Immature natural killer cell (primary cell): ENCODE measurements around the gene AGAP9. TPM values are rescaled to one million over a fixed set of nuclear protein-coding genes. Genes with fewer than 3 reads are reported as not detected.
"Not testable (repeated sequence)": the region's sequence is repeated elsewhere in the genome, so short reads cannot be mapped to it uniquely, and the experiment has no call there.

ENCODE experiments used
- DNase-seq, 3 donors: peaks; one replicate each; pipeline ENCODE4 v3.0.0; 2022; ENCODE audit warnings: mixed read lengths in 1 of 3
- H3K27ac Mint-ChIP-seq, 6 donors: one replicate each; pipeline ENCODE4 v1.8.0; 2020; ENCODE audit warnings: mixed read lengths in 6 of 6, mild to moderate bottlenecking in 5 of 6, inconsistent platforms in 4 of 6, moderate library complexity in 3 of 6
- H3K27me3 Mint-ChIP-seq, 3 donors: one replicate each; pipeline ENCODE4 v1.8.0; 2020 to 2021; ENCODE audit warnings: low read depth in 3 of 3, mild to moderate bottlenecking in 3 of 3, mixed read lengths in 3 of 3, moderate library complexity in 3 of 3, inconsistent platforms in 1 of 3
- H3K36me3 Mint-ChIP-seq, 3 donors: one replicate each; pipeline ENCODE4 v1.8.0; 2020; ENCODE audit warnings: mixed read lengths in 3 of 3, inconsistent platforms in 2 of 3, mild to moderate bottlenecking in 2 of 3
- H3K4me1 Mint-ChIP-seq, 2 donors: one replicate each; pipeline ENCODE4 v1.8.0; 2020; ENCODE audit warnings: inconsistent platforms in 2 of 2, mild to moderate bottlenecking in 2 of 2, mixed read lengths in 2 of 2, moderate library complexity in 1 of 2
- H3K4me3 Mint-ChIP-seq, 5 donors: one replicate each; pipeline ENCODE4 v1.8.0; 2020; ENCODE audit warnings: mild to moderate bottlenecking in 5 of 5, mixed read lengths in 5 of 5, inconsistent platforms in 3 of 5, moderate library complexity in 3 of 5
- H3K9me3 Mint-ChIP-seq, 6 donors: one replicate each; pipeline ENCODE4 v1.8.0; 2020; ENCODE audit warnings: mild to moderate bottlenecking in 6 of 6, mixed read lengths in 6 of 6, inconsistent platforms in 4 of 6, moderate library complexity in 3 of 6
- polyA plus RNA-seq, 3 donors: library from polyadenylated mRNA; unstranded; fragments of 300-500 nt; fragmentation: Illumina TruSeq; gene quantifications; one replicate each; pipeline ENCODE4 v1.2.3, GENCODE V29; 2021

The AGAP9 gene
- polyA plus RNA-seq, 3 donors from 2014 or later: 0.29 to 1.1 TPM; not detected in 1

DNA sequence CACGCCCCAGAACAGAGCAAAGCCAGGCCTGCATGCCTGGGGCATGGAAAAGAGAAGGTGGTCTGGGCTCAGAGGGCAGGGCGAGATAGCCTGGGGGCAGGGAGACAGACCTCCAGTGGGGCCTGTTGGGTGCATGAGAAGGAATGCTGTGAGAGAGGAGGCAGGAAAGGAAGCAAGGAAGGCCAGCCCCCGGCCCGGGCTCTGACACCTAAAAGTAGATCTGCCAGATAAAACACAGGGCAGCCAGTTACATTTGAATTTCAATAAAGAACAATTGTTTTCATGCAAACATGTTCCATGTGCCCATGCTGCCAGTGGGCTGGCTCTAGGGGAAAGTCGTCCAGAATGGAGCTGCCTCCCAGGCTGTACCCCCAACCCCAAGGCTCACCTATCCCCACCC lies 45.3 kb downstream of the AGAP9 start:
- H3K36me3 Mint-ChIP-seq, H3K4me3 Mint-ChIP-seq, DNase-seq, H3K9me3 Mint-ChIP-seq, H3K27me3 Mint-ChIP-seq, H3K4me1 Mint-ChIP-seq, H3K27ac Mint-ChIP-seq: not testable (repeated sequence)

DNA sequence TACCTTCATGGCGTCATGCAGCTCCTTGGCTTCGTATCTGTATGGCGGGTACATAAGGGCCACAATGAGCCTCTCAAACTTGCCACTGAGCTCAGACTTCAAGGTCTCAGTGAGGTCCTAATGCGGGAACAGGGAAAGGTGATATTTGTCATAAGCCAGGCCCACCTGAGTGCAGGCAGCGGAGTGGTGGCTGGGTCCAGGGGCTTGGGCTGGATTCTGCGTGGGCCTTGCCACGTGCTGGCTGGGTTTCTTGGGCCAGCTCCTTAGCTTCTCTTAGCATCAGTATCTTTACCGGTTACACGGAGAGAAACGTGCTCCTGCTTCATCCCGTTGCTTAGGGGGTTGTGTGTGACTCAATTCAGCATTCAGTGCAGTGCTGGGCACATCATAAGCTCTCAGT lies 46.4 kb downstream of the AGAP9 start:
- not testable (repeated sequence) for H3K4me1 Mint-ChIP-seq, H3K4me3 Mint-ChIP-seq, H3K9me3 Mint-ChIP-seq, H3K27me3 Mint-ChIP-seq, H3K27ac Mint-ChIP-seq, DNase-seq, H3K36me3 Mint-ChIP-seq

DNA sequence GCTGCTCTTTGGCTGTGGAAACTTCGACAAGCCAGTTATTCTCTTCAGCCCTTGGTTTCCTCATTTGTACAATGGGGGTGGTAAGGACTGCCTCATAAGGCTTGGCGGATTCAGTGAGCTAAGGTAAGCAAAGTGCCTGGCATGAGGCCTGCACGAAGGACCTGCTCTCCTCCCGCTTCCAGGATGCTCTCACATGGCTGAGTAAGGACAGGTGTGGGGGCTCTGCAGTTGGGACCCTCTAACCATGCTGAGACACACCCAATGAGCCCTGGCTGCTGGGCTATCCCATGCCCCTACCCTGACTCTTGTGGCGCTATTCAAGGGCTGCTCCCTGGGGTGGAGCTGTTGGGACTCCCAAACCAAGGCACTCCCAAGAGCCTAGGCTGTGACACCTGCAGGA lies 48.3 kb downstream of the AGAP9 start:
- not testable (repeated sequence) for DNase-seq, H3K4me1 Mint-ChIP-seq, H3K27me3 Mint-ChIP-seq, H3K9me3 Mint-ChIP-seq, H3K27ac Mint-ChIP-seq, H3K4me3 Mint-ChIP-seq, H3K36me3 Mint-ChIP-seq

DNA sequence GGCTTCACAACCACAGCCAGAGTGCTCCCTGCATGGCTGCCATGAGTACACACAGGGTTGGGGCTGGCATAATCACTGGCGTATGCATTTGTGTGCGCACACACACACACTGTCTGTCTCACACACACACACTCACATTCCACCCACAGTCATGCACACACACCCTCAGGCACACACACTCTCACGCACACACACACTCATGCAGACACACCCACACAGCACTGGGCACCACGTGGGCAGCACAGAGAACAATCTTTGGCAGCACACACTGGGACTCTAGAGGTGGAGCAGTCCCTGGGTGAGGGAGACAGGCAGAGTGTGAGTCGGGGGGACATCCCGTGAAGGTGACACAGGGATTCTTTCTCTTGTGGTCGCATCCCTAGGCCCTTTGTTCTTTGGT lies 49.9 kb downstream of the AGAP9 start:
- H3K9me3 Mint-ChIP-seq, H3K27ac Mint-ChIP-seq, H3K4me1 Mint-ChIP-seq, H3K4me3 Mint-ChIP-seq, DNase-seq, H3K36me3 Mint-ChIP-seq, H3K27me3 Mint-ChIP-seq: not testable (repeated sequence)

DNA sequence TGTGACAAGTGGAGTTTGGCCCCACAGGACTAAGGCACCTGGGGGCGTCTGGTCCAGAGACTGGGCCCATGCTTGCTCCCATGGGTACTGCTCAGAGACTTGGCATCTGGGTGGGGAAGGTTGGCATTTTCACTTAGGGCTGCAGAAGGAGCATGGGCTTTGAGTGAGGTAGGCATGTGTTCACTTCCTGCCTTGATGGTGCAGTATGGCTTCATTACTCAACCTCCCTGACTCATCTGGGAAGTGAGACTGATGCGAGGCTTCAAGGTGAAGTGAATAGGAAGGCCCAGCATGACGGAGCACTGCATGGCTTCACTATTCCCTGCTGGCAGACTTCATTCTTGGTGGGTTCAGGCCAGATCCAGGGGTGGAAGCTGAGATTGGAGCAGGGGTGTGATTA lies 50.8 kb downstream of the AGAP9 start:
- H3K27me3 Mint-ChIP-seq, DNase-seq: not testable (repeated sequence)

DNA sequence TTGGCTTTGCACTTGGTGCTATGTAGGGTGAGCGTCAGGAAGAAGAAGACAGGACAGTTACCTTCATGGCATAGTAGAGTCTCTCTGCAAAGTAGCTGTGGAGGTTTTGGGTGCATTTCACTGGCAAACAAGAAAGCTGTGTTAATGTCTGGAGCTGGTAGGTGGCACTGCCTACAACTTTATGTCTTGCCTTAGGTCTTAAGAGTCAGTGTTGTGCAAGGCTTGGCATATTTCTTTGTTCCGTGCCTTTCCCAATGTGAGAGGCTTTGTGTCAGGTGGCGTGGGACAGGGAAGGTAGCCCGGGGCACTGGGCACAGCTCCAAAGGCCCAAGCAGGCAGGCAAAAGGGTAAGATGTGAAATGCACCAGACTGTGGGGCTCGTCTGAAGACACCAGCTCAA lies 51.4 kb downstream of the AGAP9 start:
- not testable (repeated sequence) for H3K9me3 Mint-ChIP-seq, H3K27me3 Mint-ChIP-seq, H3K27ac Mint-ChIP-seq, H3K4me3 Mint-ChIP-seq, DNase-seq, H3K36me3 Mint-ChIP-seq, H3K4me1 Mint-ChIP-seq

More for the DNA sequence above, 50.8 kb downstream of the AGAP9 start:
- H3K4me3 Mint-ChIP-seq, H3K9me3 Mint-ChIP-seq, H3K27ac Mint-ChIP-seq, H3K36me3 Mint-ChIP-seq, H3K4me1 Mint-ChIP-seq: not testable (repeated sequence)

DNA sequence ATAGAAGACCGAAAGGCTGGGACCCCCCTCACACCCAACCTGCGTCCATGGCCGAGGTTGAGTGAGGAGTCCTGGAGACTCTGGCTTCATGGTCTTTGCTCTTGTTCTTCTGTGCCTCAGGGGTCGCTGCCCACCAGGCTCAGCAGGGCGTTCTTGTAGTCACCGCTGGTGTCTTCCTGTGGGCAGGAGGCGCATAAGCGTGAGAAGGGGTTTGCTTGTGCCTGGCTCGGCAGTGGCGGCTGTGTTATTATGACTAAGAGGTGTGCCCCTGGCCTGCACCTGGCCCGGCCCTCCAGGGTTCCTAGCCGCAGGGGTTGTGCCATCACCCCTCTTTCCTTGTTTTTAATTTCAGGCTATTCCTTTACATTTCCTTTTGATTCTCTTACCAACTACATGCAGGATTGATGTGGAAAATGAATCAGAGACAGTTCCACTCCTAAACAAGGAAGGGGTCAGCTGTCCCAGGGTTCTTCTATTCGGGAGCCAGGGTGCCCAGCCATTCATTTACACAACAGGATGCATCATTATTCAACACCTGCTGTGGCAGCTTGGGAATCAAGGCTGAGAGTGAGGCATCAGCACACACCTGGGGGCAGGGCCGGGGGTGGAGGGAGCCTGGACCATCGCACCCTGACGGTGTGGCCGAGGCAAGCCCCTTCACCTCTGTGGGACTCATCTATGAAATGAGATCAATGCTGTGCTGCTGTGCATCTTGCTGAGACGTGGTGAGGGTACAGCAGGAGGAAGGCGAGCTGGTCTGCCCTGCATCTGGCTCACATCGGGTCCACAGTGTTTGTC lies 54.5 kb downstream of the AGAP9 start:
- not testable (repeated sequence) for H3K27me3 Mint-ChIP-seq, H3K27ac Mint-ChIP-seq, H3K9me3 Mint-ChIP-seq, H3K36me3 Mint-ChIP-seq, H3K4me1 Mint-ChIP-seq, H3K4me3 Mint-ChIP-seq, DNase-seq

DNA sequence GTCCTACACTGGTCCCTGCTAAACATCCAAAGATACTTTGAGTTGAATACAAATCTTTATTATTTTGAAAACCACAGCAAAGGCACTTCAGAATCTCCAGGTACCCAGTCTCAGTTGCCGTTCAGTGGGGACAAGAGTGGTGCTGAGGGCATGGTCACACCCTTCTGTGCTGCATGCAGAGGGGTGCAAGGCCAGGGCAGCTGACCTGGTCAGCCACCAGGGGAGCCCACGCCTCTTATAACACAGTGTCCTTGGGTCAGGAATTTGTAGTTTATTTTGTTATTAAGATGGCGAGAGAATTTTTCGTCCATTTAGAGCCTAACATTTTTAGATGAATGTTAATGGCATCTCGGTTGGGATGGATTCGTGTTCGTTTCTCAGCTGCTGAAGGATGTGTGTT lies 55.5 kb downstream of the AGAP9 start:
- H3K27me3 Mint-ChIP-seq, H3K9me3 Mint-ChIP-seq, H3K27ac Mint-ChIP-seq, H3K36me3 Mint-ChIP-seq, H3K4me3 Mint-ChIP-seq, DNase-seq, H3K4me1 Mint-ChIP-seq: not testable (repeated sequence)

DNA sequence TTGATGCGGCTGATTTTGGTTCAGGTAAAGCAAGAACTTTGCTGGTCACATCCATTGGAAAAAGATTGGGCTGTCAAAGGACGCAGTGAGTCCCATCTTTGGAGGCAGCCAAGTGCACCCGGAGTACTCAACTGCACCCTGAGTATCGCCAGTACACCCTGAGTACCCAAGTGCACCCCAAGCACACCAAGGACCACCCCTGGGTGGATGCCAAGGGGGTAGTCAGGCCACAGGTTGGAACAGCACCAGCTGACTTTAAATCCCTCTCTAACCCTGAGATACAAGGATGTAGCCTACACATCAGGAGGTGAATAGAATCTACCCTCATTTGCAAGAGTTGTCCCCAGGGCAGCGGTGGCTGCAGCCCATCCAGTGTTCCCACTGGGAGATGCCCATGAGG lies 56.0 kb downstream of the AGAP9 start:
- not testable (repeated sequence) for H3K27me3 Mint-ChIP-seq, DNase-seq, H3K9me3 Mint-ChIP-seq, H3K4me1 Mint-ChIP-seq, H3K4me3 Mint-ChIP-seq, H3K36me3 Mint-ChIP-seq, H3K27ac Mint-ChIP-seq

DNA sequence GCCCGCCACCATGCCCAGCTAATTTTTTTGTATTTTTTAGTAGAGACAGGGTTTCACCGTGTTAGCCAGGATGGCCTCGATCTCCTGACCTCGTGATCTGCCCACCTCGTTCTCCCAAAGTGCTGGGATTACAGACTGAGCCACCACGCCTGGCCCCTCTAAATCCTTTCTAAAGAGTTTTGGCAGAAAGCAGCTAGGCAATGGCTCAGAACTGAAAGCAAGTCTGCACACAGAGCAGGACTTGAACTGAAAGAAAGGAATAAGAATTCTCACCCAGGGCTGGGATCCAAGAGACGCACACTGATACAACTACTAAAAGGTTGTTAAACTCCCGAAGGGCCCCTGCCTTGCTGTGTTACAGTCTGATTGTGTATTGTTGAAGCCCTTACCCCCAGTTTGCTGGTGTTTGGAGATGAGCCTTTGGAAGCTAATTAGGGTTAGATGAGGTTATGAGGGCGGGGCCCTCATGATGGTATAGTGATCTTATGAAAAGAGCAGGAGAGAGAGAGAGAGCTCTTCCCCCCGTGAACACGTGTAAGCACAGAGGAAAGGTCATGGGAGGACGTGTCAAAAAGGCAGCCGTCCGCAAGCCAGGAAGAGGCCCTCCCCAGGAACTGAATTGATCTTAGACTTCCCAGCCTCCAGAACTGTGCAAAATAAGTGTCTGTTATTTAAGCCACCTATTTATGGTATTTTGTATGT lies 58.1 kb downstream of the AGAP9 start:
- not testable (repeated sequence) for H3K27me3 Mint-ChIP-seq, H3K36me3 Mint-ChIP-seq, H3K27ac Mint-ChIP-seq, DNase-seq, H3K4me1 Mint-ChIP-seq, H3K4me3 Mint-ChIP-seq, H3K9me3 Mint-ChIP-seq

DNA sequence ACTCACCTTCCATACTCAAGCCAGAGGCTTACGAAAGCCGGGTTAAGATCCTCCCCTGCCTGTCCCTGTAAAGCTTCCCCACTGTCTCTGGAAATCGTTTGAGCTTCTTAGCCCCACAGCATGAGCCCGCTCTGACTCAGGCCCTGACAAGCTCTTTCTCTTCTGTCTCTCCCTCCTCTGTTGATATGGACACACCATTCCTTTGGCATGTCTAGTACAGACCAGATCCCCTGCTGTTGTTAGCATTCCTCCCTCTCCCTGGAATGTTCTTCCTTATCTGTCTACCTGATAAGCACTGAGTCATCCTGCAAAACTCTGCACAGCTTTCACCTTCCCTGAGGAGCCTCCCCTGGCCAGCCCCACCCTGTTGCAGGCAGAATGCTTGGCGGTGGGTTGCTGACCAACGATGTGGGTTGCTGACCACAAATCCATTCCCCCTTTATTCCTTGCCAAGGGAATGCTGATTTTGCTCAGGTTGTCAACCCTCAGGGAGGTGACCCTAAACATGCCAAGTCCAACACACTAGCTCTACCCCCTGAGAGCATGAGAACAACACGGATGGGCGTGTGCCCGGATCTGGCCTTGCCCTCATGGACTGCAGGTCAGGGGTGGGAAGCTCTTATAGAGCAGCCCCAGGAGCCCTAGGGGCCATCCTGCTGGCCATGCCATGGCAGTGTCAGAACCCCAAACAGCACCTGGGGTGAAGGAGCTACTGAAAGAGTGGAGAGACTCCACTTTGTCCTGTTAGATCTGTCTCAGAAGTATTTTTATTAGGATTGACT lies 60.7 kb downstream of the AGAP9 start:
- not testable (repeated sequence) for H3K9me3 Mint-ChIP-seq, H3K4me1 Mint-ChIP-seq, H3K27me3 Mint-ChIP-seq, H3K4me3 Mint-ChIP-seq, H3K27ac Mint-ChIP-seq, DNase-seq, H3K36me3 Mint-ChIP-seq

DNA sequence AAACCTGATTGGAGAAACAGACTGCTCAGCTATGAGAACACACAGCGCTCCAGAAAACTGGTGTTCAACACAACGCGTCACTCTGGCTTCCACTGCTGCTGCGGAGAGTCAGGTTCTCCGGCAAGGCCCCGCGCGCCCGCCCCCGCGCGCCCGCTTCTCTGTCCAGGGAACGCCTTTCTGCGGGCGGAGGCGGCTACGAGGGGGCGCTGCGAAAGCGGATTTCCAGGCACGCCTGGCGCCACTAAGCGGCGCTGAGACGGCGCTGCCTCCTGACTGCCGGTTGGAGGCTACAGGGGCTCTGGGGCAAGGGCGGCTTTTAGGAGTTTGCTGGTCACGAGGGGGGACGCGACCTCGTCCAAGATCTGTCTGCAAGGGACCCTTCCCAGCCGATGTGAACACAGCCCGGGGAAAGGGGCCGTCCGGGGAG lies 62.2 kb downstream of the AGAP9 start:
- H3K4me1 Mint-ChIP-seq, H3K27me3 Mint-ChIP-seq, H3K4me3 Mint-ChIP-seq, H3K9me3 Mint-ChIP-seq, DNase-seq, H3K36me3 Mint-ChIP-seq, H3K27ac Mint-ChIP-seq: not testable (repeated sequence)

DNA sequence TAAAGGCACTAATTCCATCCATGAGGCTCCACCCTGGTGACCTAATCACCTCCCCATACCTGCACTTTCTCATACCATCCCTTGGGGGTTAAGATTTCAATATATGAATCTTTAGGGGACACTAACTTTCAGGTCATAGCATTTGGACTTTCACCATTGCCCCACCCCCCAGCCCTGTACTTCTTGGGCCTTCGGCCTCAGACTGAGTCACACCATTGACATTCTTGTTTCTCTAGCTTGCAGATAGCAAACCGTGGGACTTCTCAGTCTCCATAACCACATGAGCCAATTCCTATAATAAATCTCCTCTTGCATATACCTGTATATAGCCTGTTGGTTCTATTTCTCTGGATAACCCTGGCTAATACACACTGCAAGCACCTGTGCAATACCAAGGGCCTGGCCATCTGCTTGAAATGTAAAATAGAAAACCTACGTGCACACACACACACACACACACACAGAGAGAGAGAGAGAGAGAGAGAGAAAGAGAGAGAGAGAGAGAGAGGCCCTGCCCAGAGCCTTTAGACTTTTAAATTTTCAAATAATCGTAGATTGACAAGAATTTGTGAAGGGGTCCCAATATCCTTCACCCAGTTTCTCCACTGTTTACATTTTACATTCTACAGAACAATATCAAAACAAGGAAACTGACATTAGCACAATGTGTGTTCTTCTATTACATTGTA lies 64.8 kb downstream of the AGAP9 start:
- Mint-ChIP-seq H3K36me3 (no peaks in the 10 kb centered on the region), H3K27ac (no peak overlapping the region), H3K27me3 (peaks cover 0 to 7% (median 4%) of the 10 kb centered on the region in 3 donors), H3K4me3 (no peak overlapping the region), H3K9me3 (peaks cover 0 to 1% (median 0%) of the 10 kb centered on the region in 6 donors), H3K4me1 (peaks cover 0 to 1% of the 10 kb centered on the region in 2 donors)
- no peak for DNase-seq

DNA sequence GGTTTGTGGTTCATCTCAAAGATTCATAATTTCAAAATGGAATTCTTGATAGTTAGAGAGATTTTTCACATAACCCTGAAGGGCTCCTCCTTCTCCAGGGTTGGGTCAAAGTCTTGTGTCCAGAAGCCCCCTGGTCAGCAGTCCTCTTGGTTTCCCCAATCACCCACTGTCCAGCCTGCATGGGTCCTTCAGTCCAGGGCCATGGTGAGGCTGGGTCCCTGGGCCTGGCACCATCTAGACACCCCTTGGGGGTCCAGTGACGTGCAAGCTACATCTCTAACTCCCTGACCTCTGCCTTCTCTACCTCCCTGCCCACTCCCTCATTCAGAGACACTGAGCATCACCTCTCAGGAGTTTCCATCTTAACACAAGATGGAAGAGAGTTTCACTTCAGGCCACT lies 65.6 kb downstream of the AGAP9 start:
- Mint-ChIP-seq H3K36me3 (no peaks in the 10 kb centered on the region), H3K9me3 (peaks cover 0 to 1% (median 0%) of the 10 kb centered on the region in 6 donors), H3K27me3 (peaks cover 0 to 7% (median 4%) of the 10 kb centered on the region in 3 donors), H3K4me3 (no peak overlapping the region), H3K4me1 (peaks cover 0 to 1% of the 10 kb centered on the region in 2 donors), H3K27ac (no peak overlapping the region)
- no peak for DNase-seq
